Muscle layer of colon (tissue), 2 donors: ENCODE data around the gene SUV39H2.

ENCODE experiments used
- H3K27ac ChIP-seq: one replicate; pipeline ENCODE4 v1.7.0; 2013; ENCODE audit warnings: low read depth, mild to moderate bottlenecking, low read length, moderate library complexity
- H3K27me3 ChIP-seq, 2 donors: one replicate each; pipeline ENCODE4 v1.7.0; 2013; ENCODE audit warnings: low read length in 2 of 2, mild to moderate bottlenecking in 2 of 2; ENCODE audit not compliant: insufficient read depth in 2 of 2, control insufficient read depth in 1 of 2
- H3K36me3 ChIP-seq: one replicate; pipeline ENCODE4 v1.7.0; 2013; ENCODE audit warnings: mild to moderate bottlenecking, low read length; ENCODE audit not compliant: insufficient read depth
- H3K4me1 ChIP-seq: one replicate; pipeline ENCODE4 v1.7.0; 2013; ENCODE audit warnings: mild to moderate bottlenecking, low read length; ENCODE audit not compliant: insufficient read depth
- H3K4me3 ChIP-seq, 2 donors: one replicate each; pipeline ENCODE4 v1.7.0; 2013; ENCODE audit warnings: low read length in 2 of 2, low read depth in 1 of 2, mild to moderate bottlenecking in 1 of 2, moderate library complexity in 1 of 2
- H3K9ac ChIP-seq: one replicate; pipeline ENCODE4 v1.7.0; 2013; ENCODE audit warnings: low read length
- H3K9me3 ChIP-seq: one replicate; pipeline ENCODE4 v1.7.0; 2013; ENCODE audit warnings: mild to moderate bottlenecking, low read length
- donor health status: abdominal sarcoma.
- donor health status: Adenocarcinoma of cecum.

SUV39H2 gene, protein sequence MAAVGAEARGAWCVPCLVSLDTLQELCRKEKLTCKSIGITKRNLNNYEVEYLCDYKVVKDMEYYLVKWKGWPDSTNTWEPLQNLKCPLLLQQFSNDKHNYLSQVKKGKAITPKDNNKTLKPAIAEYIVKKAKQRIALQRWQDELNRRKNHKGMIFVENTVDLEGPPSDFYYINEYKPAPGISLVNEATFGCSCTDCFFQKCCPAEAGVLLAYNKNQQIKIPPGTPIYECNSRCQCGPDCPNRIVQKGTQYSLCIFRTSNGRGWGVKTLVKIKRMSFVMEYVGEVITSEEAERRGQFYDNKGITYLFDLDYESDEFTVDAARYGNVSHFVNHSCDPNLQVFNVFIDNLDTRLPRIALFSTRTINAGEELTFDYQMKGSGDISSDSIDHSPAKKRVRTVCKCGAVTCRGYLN

DNA sequence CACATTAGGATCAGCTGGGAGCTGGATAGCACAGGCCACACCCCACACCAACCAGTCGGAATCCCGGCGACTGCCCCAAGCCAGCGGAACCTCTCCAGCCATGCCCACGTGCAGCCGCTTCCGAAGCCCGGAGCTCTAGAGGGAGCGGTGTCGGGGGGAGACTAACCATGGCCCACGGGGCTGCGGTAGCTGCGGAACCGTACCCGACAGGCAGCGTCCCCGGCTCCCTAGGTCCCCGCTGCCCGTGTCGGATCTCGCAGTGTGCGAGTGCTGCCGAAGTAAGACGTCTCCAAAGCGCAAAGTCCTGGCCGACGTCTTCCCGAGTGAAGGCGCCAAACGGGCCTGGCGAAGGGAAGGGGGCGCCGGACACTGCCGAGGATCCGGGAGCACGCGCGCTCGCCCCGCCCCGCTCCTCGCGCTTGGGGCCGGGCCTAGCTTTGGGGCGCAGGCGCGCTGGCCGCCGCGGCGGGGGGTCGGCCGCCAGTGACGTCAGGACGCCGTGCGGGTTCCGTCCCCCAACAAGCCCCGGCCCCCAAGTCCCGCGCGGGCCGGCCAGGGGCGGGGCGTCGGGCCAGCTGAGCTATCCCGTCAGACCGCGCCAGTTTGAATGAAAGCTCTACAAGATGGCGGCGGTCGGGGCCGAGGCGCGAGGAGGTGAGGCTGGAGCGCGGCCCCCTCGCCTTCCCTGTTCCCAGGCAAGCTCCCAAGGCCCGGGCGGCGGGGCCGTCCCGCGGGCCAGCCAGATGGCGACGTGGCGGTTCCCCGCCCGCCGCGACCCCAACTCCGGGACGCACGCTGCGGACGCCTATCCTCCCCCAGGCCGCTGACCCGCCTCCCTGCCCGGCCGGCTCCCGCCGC, at the start of gene SUV39H2:
Gene SUV39H2 (plus strand): TSS at position 601 of the 858 bp plus-strand sequence. CDS start 23 bp downstream, at position 624.
- H3K9ac ChIP-seq = peak within 1 kb of the TSS; percentile 70
- no peaks in the 10 kb centered on the region for H3K9me3 ChIP-seq
- H3K4me3 ChIP-seq = peak within 1 kb of the TSS; percentile 76 to 90
- peak within 1 kb of the TSS; percentile 94 for H3K27ac ChIP-seq
- no peaks in the 10 kb centered on the region for H3K27me3 ChIP-seq
- H3K4me1 ChIP-seq = peaks cover 21% of the 10 kb centered on the region
- no peaks in the 10 kb centered on the region for H3K36me3 ChIP-seq

DNA sequence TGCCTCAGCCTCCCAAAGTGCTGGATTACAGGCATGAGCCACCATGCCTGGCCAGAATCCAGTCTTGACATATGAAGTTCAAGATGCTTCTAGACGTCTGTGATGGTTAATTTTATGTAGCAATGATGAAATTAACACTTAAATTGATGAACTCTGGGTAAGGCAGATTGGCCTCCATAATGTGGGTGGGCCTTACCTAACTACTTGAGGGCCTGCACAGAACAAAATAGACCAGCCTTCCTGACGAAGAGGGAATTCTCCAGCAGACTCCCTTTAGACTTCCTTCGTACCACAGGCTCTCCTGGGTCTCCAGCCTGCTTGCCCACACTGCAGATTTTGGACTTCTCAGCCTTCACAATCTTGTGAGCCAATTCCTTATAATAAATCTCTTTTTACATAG, 45.6 kb upstream of the SUV39H2 start:
- Histone ChIP-seq H3K9ac (no peak overlapping the region), H3K27me3 (no peaks in the 10 kb centered on the region), H3K27ac (no peak overlapping the region), H3K9me3 (no peaks in the 10 kb centered on the region), H3K4me1 (peaks cover 14% of the 10 kb centered on the region), H3K4me3 (no peak overlapping the region), H3K36me3 (no peaks in the 10 kb centered on the region)

DNA sequence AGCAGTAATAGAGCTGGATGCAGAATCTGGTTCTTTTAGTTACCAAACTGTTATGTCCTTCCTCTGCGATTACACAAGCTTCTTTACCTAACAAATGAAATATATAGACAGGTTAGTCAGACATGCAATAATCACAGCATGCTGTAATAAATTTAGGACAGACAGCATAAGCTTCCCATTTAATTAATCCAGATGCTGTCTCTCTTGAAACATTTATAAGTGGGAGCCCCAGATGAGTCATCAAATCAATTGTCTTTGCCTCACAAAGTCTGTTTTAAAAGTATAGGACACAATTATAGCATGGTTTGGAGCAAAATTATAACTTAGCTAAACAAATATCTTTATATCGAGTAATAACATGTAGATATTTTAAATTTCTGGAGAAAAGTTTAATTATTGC, 42.5 kb upstream of the SUV39H2 start:
- Histone ChIP-seq H3K9ac (no peak overlapping the region), H3K27me3 (no peaks in the 10 kb centered on the region), H3K4me1 (peaks cover 22% of the 10 kb centered on the region), H3K4me3 (no peak overlapping the region), H3K36me3 (no peaks in the 10 kb centered on the region), H3K27ac (no peak overlapping the region), H3K9me3 (no peaks in the 10 kb centered on the region)

GRCh38 chr10:14837003-14837756, 41.5 kb upstream of the SUV39H2 start:
- Histone ChIP-seq H3K36me3 (peaks cover 9% of the 10 kb centered on the region), H3K4me1 (peaks cover 22% of the 10 kb centered on the region), H3K4me3 (peak overlapping the region; percentile 84 to 89), H3K9ac (peak overlapping the region; percentile 67), H3K27me3 (no peaks in the 10 kb centered on the region), H3K9me3 (no peaks in the 10 kb centered on the region), H3K27ac (peak overlapping the region; percentile 99)

DNA sequence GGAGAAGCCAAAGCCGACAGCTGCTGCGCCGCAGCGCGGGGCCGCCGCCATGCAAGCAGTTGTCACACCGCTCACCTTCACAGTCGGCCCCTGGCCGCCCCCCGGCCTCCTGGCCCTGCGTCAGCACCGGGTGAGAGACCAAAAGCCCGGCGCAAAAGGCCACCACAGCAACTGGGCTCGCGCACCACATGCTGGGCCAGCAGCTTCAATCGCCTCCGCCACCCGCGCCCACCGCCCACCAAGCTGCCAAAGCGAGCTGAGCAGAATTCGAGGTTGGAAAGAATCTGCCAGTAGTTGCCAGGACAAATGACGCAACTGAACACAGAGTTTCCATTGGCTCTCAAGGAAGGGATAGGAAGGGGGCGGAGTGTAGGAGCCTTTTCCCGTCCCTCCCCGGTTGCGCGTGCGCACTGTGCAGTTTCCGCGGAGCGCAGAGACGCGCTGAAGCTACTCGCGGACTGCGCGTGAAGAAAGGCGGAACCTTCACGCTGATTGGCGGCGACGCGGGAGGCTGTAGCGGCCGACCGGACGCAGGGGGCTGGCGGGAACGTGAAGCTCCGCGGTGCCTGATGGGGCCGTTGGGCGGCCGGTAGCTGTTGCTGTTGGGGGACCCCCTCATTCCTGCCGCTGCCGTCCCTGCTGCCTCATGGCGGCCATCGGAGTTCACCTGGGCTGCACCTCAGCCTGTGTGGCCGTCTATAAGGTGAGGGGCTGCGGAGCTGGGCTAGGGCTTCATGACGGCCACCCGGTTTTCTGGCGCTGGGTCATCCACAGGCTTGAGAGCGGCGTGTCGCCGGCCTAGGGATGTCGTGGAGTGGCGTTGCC, 40.7 kb upstream of the SUV39H2 start, which contains the start of the genes CDNF, HSPA14 and MSANTD7:
Gene CDNF (minus strand): TSS at position 281 of the 825 bp plus-strand sequence. CDS start 91 bp downstream, at position 190.
Gene HSPA14 (plus strand): TSS at position 550 of the 825 bp plus-strand sequence. CDS start 97 bp downstream, at position 647.
Gene MSANTD7 (plus strand): TSS at position 550 of the 825 bp plus-strand sequence. CDS start 3,979 bp downstream, outside the sequence.
- peaks cover 22% of the 10 kb centered on the region for H3K4me1 ChIP-seq
- no peaks in the 10 kb centered on the region for H3K27me3 ChIP-seq
- peak within 1 kb of the TSS; percentile 67 for H3K9ac ChIP-seq
- H3K9me3 ChIP-seq = no peaks in the 10 kb centered on the region
- H3K27ac ChIP-seq = peak within 1 kb of the TSS; percentile 99
- peak within 1 kb of the TSS; percentile 89 to 99 for H3K4me3 ChIP-seq
- peaks cover 17% of the 10 kb centered on the region for H3K36me3 ChIP-seq

- peak overlapping the region; percentile 84 for H3K27ac ChIP-seq
- H3K9ac ChIP-seq = peak overlapping the region; percentile 65
- H3K4me1 ChIP-seq = peaks cover 22% of the 10 kb centered on the region
- no peaks in the 10 kb centered on the region for H3K9me3 ChIP-seq
- peaks cover 25% of the 10 kb centered on the region for H3K36me3 ChIP-seq
- no peaks in the 10 kb centered on the region for H3K27me3 ChIP-seq
- H3K4me3 ChIP-seq = peak overlapping the region; percentile 89 to 99
Measured at GRCh38 chr10:14838582-14839304, 39.9 kb upstream of the SUV39H2 start.

- peaks cover 22% of the 10 kb centered on the region for H3K4me1 ChIP-seq
- peaks cover 31% of the 10 kb centered on the region for H3K36me3 ChIP-seq
- H3K27me3 ChIP-seq = no peaks in the 10 kb centered on the region
- no peaks in the 10 kb centered on the region for H3K9me3 ChIP-seq
- H3K4me3 ChIP-seq = peak overlapping the region; percentile 89 to 99
- H3K9ac ChIP-seq = peak overlapping the region; percentile 65
- peak overlapping the region; percentile 84 for H3K27ac ChIP-seq
Measured at GRCh38 chr10:14839305-14839695, 39.4 kb upstream of the SUV39H2 start.

DNA sequence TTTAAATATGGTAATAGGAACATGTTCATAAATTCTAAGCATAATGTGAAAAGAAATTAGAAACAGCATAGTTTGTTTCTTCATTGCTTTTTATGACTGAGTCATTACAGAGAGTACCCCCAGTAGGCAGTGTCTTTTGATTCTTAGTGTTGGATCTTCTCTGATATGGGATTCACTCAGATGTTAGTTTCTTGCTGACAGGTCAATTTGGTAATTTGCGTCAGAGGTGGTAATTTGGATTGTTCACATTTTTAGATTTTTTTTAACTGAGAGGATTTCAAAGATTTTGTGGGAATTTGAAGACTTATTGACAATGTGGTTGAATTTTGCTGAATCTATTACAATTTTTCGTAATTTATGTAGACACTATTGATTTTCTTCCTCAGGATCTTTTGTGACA, 38.5 kb upstream of the SUV39H2 start:
- peaks cover 31% of the 10 kb centered on the region for H3K36me3 ChIP-seq
- no peaks in the 10 kb centered on the region for H3K27me3 ChIP-seq
- no peak overlapping the region for H3K27ac ChIP-seq

GRCh38 chr10:14843327-14843988, 35.2 kb upstream of the SUV39H2 start:
- H3K36me3 ChIP-seq = peaks cover 31% of the 10 kb centered on the region
- H3K4me1 ChIP-seq = peaks cover 8% of the 10 kb centered on the region
- H3K27me3 ChIP-seq = no peaks in the 10 kb centered on the region
- no peak overlapping the region for H3K4me3 ChIP-seq
- no peaks in the 10 kb centered on the region for H3K9me3 ChIP-seq
- no peak overlapping the region for H3K27ac ChIP-seq
- H3K9ac ChIP-seq = no peak overlapping the region

More for the DNA sequence above, 38.5 kb upstream of the SUV39H2 start:
- Histone ChIP-seq H3K4me3 (no peak overlapping the region), H3K9ac (no peak overlapping the region), H3K9me3 (no peaks in the 10 kb centered on the region), H3K4me1 (peaks cover 22% of the 10 kb centered on the region)
